Keratinocyte (primary cell): ENCODE measurements around the gene NELL1. TPM values are rescaled to one million over a fixed set of nuclear protein-coding genes. Genes with fewer than 3 reads are reported as not detected.

Source experiments
- DNase-seq: peaks from one replicate; pipeline ENCODE4 v3.0.0-alpha.2; 2011; ENCODE audit warnings: low read depth, missing footprints, low spot score
- FAIRE-seq: peaks from 2 replicates; lab custom pipeline; 2011; peaks lifted over from hg19 to GRCh38; lab: Jason Lieb, UNC
- H2AFZ ChIP-seq: 2 replicates; pipeline ENCODE4 v1.6.0; 2012; ENCODE audit warnings: low read length, control low read depth, inconsistent platforms; ENCODE audit not compliant: control insufficient read depth
- H3K27ac ChIP-seq: 2 replicates; pipeline ENCODE4 v1.5.1; 2011; ENCODE audit warnings: low read length; ENCODE audit not compliant: control insufficient read depth, insufficient read depth
- H3K27me3 ChIP-seq: 3 replicates; pipeline ENCODE4 v1.6.0; 2011; ENCODE audit warnings: low read length; ENCODE audit not compliant: control insufficient read depth, insufficient read depth; ENCODE audit errors: extremely low read depth
- H3K36me3 ChIP-seq, 2 experiments: 2 replicates in 1 of 2; 3 replicates in 1 of 2; pipeline ENCODE4 v1.5.1; 2011; ENCODE audit warnings: low read length in 2 of 2, mild to moderate bottlenecking in 1 of 2; ENCODE audit not compliant: control insufficient read depth in 2 of 2, insufficient read depth in 2 of 2; ENCODE audit errors: extremely low read depth in 1 of 2
- H3K4me1 ChIP-seq: 3 replicates; pipeline ENCODE4 v1.5.1; 2011; ENCODE audit warnings: low read length; ENCODE audit not compliant: control insufficient read depth, insufficient read depth; ENCODE audit errors: extremely low read depth
- H3K4me2 ChIP-seq: 3 replicates; pipeline ENCODE4 v1.6.0; 2011; ENCODE audit warnings: low read depth, low read length; ENCODE audit not compliant: control insufficient read depth, insufficient read depth; ENCODE audit errors: extremely low read depth
- H3K4me3 ChIP-seq, 3 experiments: fragments of 200-600 bp in 1 of 3; sonication (generic) in 1 of 3; 2 replicates in 2 of 3; 3 replicates in 1 of 3; pipeline ENCODE4 v1.5.1; 2011 to 2016; ENCODE audit warnings: low read length in 3 of 3, mild to moderate bottlenecking in 3 of 3, control low read depth in 2 of 3, inconsistent platforms in 1 of 3, low read depth in 1 of 3, mixed read lengths in 1 of 3, mixed run types in 1 of 3, moderate library complexity in 1 of 3; ENCODE audit not compliant: control insufficient read depth in 2 of 3, insufficient read depth in 2 of 3; ENCODE audit errors: extremely low read depth in 1 of 3
- H3K79me2 ChIP-seq: 2 replicates; pipeline ENCODE4 v1.6.0; 2012; ENCODE audit warnings: low read length; ENCODE audit not compliant: control insufficient read depth, insufficient read depth
- H3K9ac ChIP-seq: 3 replicates; pipeline ENCODE4 v1.6.0; 2011; ENCODE audit warnings: low read length; ENCODE audit not compliant: control insufficient read depth, insufficient read depth; ENCODE audit errors: extremely low read depth
- H3K9me1 ChIP-seq: 3 replicates; pipeline ENCODE4 v1.6.0; 2011; ENCODE audit warnings: low read length; ENCODE audit not compliant: control insufficient read depth, insufficient read depth; ENCODE audit errors: extremely low read depth
- H3K9me3 ChIP-seq: 2 replicates; pipeline ENCODE4 v1.5.1; 2012; ENCODE audit warnings: low read depth, low read length; ENCODE audit not compliant: control insufficient read depth
- H4K20me1 ChIP-seq: 3 replicates; pipeline ENCODE4 v1.6.0; 2011; ENCODE audit warnings: low read length; ENCODE audit not compliant: control insufficient read depth, insufficient read depth; ENCODE audit errors: extremely low read depth
- EZH2 ChIP-seq: IDR thresholded peaks from one replicate; pipeline ENCODE4 v1.6.1; 2012; ENCODE audit warnings: inconsistent platforms, mild to moderate bottlenecking, low read length, moderate library complexity
- dilution Hi-C: fragments of 300-500 bp; cut with MboI; formaldehyde crosslinking; loops from one replicate; pipeline ENCODE4 v1.7.0; 2020; ENCODE audit warnings: low sequenced_read_pairs; ENCODE audit not compliant: extremely low pct_ligation_motif_present
- polyA plus RNA-seq, 5 experiments: library from polyadenylated mRNA; depleted of rRNA in 3 of 5; stranded (reverse) in 3 of 5; stranded (forward) in 1 of 5; unstranded in 1 of 5; fragments of >200 nt; gene quantifications; 1 replicate in 1 of 5; 2 replicates in 3 of 5; 3 replicates in 1 of 5; pipeline versions ENCODE4 v1.2.1 to v1.2.3, GENCODE V29; 2011 to 2012; ENCODE audit warnings: missing spikeins in 2 of 5, low read depth in 1 of 5, low replicate concordance in 1 of 5
- TF ChIP-seq, protein P1 (sequence below), 3 experiments: IDR thresholded peaks in 1 of 3; conservative IDR thresholded peaks in 1 of 3; optimal IDR thresholded peaks in 1 of 3; 2 replicates in 2 of 3; 3 replicates in 1 of 3; pipeline versions ENCODE3 to v1.5.1; 2011; ENCODE audit warnings: low read length in 3 of 3, mild to moderate bottlenecking in 3 of 3, moderate library complexity in 2 of 3, control low read depth in 1 of 3, inconsistent platforms in 1 of 3; ENCODE audit not compliant: insufficient read depth in 2 of 3; ENCODE audit errors: extremely low read depth in 1 of 3

NELL1 gene
- polyA plus RNA-seq, 1 donor (not counting 4 experiments of a cell fraction or from before 2014, with no cell fraction given): not detected

DNA sequence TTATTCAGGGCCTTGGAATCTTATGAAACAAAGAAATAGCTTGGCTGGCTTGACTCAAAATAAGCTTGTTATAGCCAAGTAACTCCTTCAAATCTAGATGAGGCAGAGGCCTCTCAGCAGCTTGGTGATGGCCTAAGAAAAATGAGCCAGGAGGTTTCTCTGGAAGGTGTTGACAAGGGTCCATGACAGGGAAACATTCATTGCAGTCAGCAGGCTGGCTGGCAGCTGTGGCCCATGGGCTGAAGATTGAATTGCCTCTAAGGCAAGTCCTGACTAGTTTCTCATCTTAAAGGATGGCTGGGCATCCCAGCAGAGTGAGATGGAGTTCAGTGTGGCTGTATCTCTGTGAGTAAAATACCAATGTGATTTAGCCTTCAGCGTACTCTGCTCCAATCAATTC is 441.0 kb downstream of the NELL1 start:
- dilution Hi-C loops: no loop called here
- DNase-seq: no peak

DNA sequence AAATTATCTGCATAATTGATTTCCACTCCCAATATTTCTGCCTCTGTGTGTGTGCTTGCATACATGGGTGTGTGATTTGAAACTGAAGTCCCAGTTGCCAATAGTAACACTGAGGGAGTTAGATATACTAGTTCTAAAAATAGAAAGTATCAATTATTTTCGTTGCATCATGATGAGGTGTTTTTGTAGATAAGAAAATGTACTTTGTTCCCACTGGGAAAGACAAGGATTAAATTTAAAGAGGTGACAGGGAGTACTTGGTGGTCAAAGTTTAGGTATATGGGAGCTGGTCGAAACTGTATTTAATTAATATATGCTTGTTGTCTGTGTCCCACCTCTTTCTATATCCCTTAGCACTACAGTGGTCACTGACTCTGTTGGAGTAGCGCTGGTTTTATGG is 444.5 kb downstream of the NELL1 start:
- H3K27ac ChIP-seq: no peak overlapping the region
- no peak for FAIRE-seq
- H3K27me3 ChIP-seq: no peaks in the 10 kb centered on the region
- H3K36me3 ChIP-seq: no peaks in the 10 kb centered on the region
- no peaks in the 10 kb centered on the region for H3K9me3 ChIP-seq
- DNase-seq: no peak
- no peak overlapping the region for H3K4me3 ChIP-seq
- H3K9ac ChIP-seq: no peak overlapping the region
- TF ChIP-seq, protein P1, sequence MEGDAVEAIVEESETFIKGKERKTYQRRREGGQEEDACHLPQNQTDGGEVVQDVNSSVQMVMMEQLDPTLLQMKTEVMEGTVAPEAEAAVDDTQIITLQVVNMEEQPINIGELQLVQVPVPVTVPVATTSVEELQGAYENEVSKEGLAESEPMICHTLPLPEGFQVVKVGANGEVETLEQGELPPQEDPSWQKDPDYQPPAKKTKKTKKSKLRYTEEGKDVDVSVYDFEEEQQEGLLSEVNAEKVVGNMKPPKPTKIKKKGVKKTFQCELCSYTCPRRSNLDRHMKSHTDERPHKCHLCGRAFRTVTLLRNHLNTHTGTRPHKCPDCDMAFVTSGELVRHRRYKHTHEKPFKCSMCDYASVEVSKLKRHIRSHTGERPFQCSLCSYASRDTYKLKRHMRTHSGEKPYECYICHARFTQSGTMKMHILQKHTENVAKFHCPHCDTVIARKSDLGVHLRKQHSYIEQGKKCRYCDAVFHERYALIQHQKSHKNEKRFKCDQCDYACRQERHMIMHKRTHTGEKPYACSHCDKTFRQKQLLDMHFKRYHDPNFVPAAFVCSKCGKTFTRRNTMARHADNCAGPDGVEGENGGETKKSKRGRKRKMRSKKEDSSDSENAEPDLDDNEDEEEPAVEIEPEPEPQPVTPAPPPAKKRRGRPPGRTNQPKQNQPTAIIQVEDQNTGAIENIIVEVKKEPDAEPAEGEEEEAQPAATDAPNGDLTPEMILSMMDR (optimal IDR thresholded peaks at IDR 0.05 in 1 of 3, IDR thresholded peaks at IDR 0.05 in 1 of 3, conservative IDR thresholded peaks at IDR 0.05 in 1 of 3; ENCODE audit: extremely low read depth in 1 of 3, insufficient read depth in 2 of 3, low read length in 3 of 3): no peak
- no peak for TF ChIP-seq EZH2
- H3K79me2 ChIP-seq: no peaks in the 10 kb centered on the region
- H3K4me1 ChIP-seq: no peaks in the 10 kb centered on the region
- H4K20me1 ChIP-seq: no peaks in the 10 kb centered on the region
- no peaks in the 10 kb centered on the region for H3K9me1 ChIP-seq
- H2AFZ ChIP-seq: no peak overlapping the region
- H3K4me2 ChIP-seq: no peak overlapping the region
- dilution Hi-C loops: no loop called here

More for the DNA sequence above, 441.0 kb downstream of the NELL1 start:
- H3K4me3 ChIP-seq: no peak overlapping the region
- H3K36me3 ChIP-seq: no peaks in the 10 kb centered on the region
- H3K9ac ChIP-seq: no peak overlapping the region
- no peaks in the 10 kb centered on the region for H3K4me1 ChIP-seq
- H3K4me2 ChIP-seq: no peak overlapping the region
- H3K79me2 ChIP-seq: no peaks in the 10 kb centered on the region
- H3K9me3 ChIP-seq: no peaks in the 10 kb centered on the region
- H2AFZ ChIP-seq: no peak overlapping the region
- TF ChIP-seq EZH2: no peak
- TF ChIP-seq, protein P1 (optimal IDR thresholded peaks at IDR 0.05 in 1 of 3, IDR thresholded peaks at IDR 0.05 in 1 of 3, conservative IDR thresholded peaks at IDR 0.05 in 1 of 3; ENCODE audit: extremely low read depth in 1 of 3, insufficient read depth in 2 of 3, low read length in 3 of 3): no peak
- no peaks in the 10 kb centered on the region for H4K20me1 ChIP-seq
- no peak overlapping the region for H3K27ac ChIP-seq
- no peaks in the 10 kb centered on the region for H3K9me1 ChIP-seq
- no peaks in the 10 kb centered on the region for H3K27me3 ChIP-seq
- no peak for FAIRE-seq
